HEK293 (cell line): ENCODE results near the gene DCC.

Source experiments
- CTCF ChIA-PET: fragments of 350-600 bp; formaldehyde crosslinking; extraction: SDS; loops from one replicate; lab custom pipeline; 2021; ENCODE audit warnings: antibody characterized with exemption; lab: Yijun Ruan, JAX
- POLR2A ChIA-PET: fragments of 300-600 bp; formaldehyde crosslinking; extraction: SDS; loops from one replicate; lab custom pipeline; 2020; ENCODE audit warnings: antibody characterized with exemption, inconsistent platforms; lab: Yijun Ruan, JAX
- H3K27ac ChIP-seq: fragments of 200-500 bp; sonication (Bioruptor generic); 2 replicates; pipeline ENCODE4 v1.5.1; 2014; ENCODE audit warnings: low read depth, low read length, control low read depth, inconsistent platforms; ENCODE audit errors: extremely low read depth
- H3K36me3 ChIP-seq, 2 experiments: fragments of 200-500 bp in 1 of 2; sonication (Bioruptor generic) in 1 of 2; 1 replicate in 1 of 2; 2 replicates in 1 of 2; pipeline ENCODE4 v1.5.1; 2014 to 2017; ENCODE audit warnings: inconsistent platforms in 2 of 2, low read length in 2 of 2; ENCODE audit not compliant: control insufficient read depth in 2 of 2, insufficient read depth in 1 of 2
- H3K4me1 ChIP-seq: fragments of 200-500 bp; sonication (Bioruptor generic); 2 replicates; pipeline ENCODE4 v1.5.1; 2014; ENCODE audit warnings: mild to moderate bottlenecking, low read length, inconsistent platforms; ENCODE audit not compliant: control insufficient read depth, insufficient read depth
- H3K4me3 ChIP-seq: 2 replicates; pipeline ENCODE4 v1.5.1; 2011; ENCODE audit warnings: low read depth, mild to moderate bottlenecking, control low read depth, low read length, moderate library complexity
- H3K9me3 ChIP-seq: fragments of 200-500 bp; sonication (Bioruptor generic); 2 replicates; pipeline ENCODE4 v1.5.1; 2014; ENCODE audit warnings: low read depth, low read length, inconsistent platforms; ENCODE audit not compliant: control insufficient read depth, insufficient read depth
- AEBP2 ChIP-seq: fragments of 450-650 bp; formaldehyde crosslinking; IDR thresholded peaks from 2 replicates; pipeline ENCODE4 v1.5.1; 2016; ENCODE audit warnings: missing biosample characterization, missing genetic modification characterization, borderline replicate concordance
- GLIS1 ChIP-seq: fragments of 450-650 bp; formaldehyde crosslinking; IDR thresholded peaks from 2 replicates; pipeline ENCODE4 v1.5.1; 2016; ENCODE audit warnings: missing biosample characterization, missing genetic modification characterization
- KLF10 ChIP-seq: fragments of 450-650 bp; IDR thresholded peaks from 2 replicates; pipeline ENCODE4 v1.5.1; 2018; ENCODE audit warnings: missing biosample characterization, mild to moderate bottlenecking, missing genetic modification characterization
- OSR2 ChIP-seq: fragments of 450-650 bp; formaldehyde crosslinking; IDR thresholded peaks from 2 replicates; pipeline ENCODE4 v1.5.1; 2016; ENCODE audit warnings: missing biosample characterization, missing genetic modification characterization
- PRDM4 ChIP-seq: fragments of 450-650 bp; formaldehyde crosslinking; IDR thresholded peaks from 2 replicates; pipeline ENCODE4 v1.5.1; 2017; ENCODE audit warnings: missing biosample characterization, missing genetic modification characterization
- TRIM28 ChIP-seq: IDR thresholded peaks from 2 replicates; pipeline ENCODE4 v1.6.1; 2011; ENCODE audit warnings: low read length, control low read depth, borderline replicate concordance
- ZBTB49 ChIP-seq: fragments of 450-650 bp; formaldehyde crosslinking; IDR thresholded peaks from 2 replicates; pipeline ENCODE4 v1.5.1; 2016; ENCODE audit warnings: missing biosample characterization, missing genetic modification characterization, low read depth
- ZEB2 ChIP-seq: fragments of 450-650 bp; formaldehyde crosslinking; IDR thresholded peaks from 2 replicates; pipeline ENCODE4 v1.5.1; 2016; ENCODE audit warnings: missing biosample characterization, missing genetic modification characterization
- ZNF157 ChIP-seq: fragments of 450-650 bp; formaldehyde crosslinking; IDR thresholded peaks from 2 replicates; pipeline ENCODE4 v1.5.1; 2016; ENCODE audit warnings: missing biosample characterization, missing genetic modification characterization
- ZNF16 ChIP-seq: fragments of 450-650 bp; formaldehyde crosslinking; IDR thresholded peaks from 2 replicates; pipeline ENCODE4 v1.5.1; 2016; ENCODE audit warnings: low read depth, missing biosample characterization, missing genetic modification characterization
- ZNF174 ChIP-seq: fragments of 450-650 bp; formaldehyde crosslinking; IDR thresholded peaks from 2 replicates; pipeline ENCODE4 v1.5.0; 2017; ENCODE audit warnings: missing biosample characterization, mild to moderate bottlenecking, missing genetic modification characterization
- ZNF239 ChIP-seq: fragments of 450-650 bp; formaldehyde crosslinking; IDR thresholded peaks from 2 replicates; pipeline ENCODE4 v1.5.1; 2016; ENCODE audit warnings: missing biosample characterization, missing genetic modification characterization
- ZNF366 ChIP-seq: fragments of 450-650 bp; formaldehyde crosslinking; conservative IDR thresholded peaks from 2 replicates; pipeline ENCODE4 v1.5.1; 2016; ENCODE audit warnings: missing biosample characterization, missing genetic modification characterization
- ZNF473 ChIP-seq: fragments of 450-650 bp; formaldehyde crosslinking; IDR thresholded peaks from 2 replicates; pipeline ENCODE4 v1.5.1; 2017; ENCODE audit warnings: missing biosample characterization, missing genetic modification characterization
- ZNF488 ChIP-seq: fragments of 450-650 bp; formaldehyde crosslinking; IDR thresholded peaks from 2 replicates; pipeline ENCODE4 v1.5.1; 2016; ENCODE audit warnings: missing biosample characterization, missing genetic modification characterization
- ZNF623 ChIP-seq: fragments of 450-650 bp; formaldehyde crosslinking; IDR thresholded peaks from 2 replicates; pipeline ENCODE4 v1.5.1; 2016; ENCODE audit warnings: missing biosample characterization, missing genetic modification characterization
- ZNF701 ChIP-seq: fragments of 450-650 bp; formaldehyde crosslinking; IDR thresholded peaks from 2 replicates; pipeline ENCODE4 v1.5.1; 2016; ENCODE audit warnings: missing biosample characterization, missing genetic modification characterization
- ZNF704 ChIP-seq: fragments of 450-650 bp; formaldehyde crosslinking; IDR thresholded peaks from 2 replicates; pipeline ENCODE4 v1.5.1; 2016; ENCODE audit warnings: missing biosample characterization, missing genetic modification characterization
- ZSCAN5A ChIP-seq: fragments of 450-650 bp; formaldehyde crosslinking; IDR thresholded peaks from 2 replicates; pipeline ENCODE4 v1.5.1; 2016; ENCODE audit warnings: missing biosample characterization, missing genetic modification characterization

Gene DCC

GRCh38 chr18:53056064-53056463, 716.1 kb downstream of the DCC start (continued):
- TF ChIP-seq ZSCAN5A (tag by site-specific recombination) (no peak), ZNF701 (no peak), ZNF488 (tag by site-specific recombination) (no peak), ZNF157 (tag by site-specific recombination) (no peak), AEBP2 (tag by site-specific recombination) (no peak), ZEB2 (tag by site-specific recombination) (no peak)

- no peaks in the 10 kb centered on the region for H3K4me1 ChIP-seq
- TF ChIP-seq ZBTB49 (tag by site-specific recombination), result no peak
- no peak for TF ChIP-seq ZNF239 (tag by site-specific recombination)
- no peak for TF ChIP-seq ZNF366 (tag by site-specific recombination)
- TF ChIP-seq ZNF16 (tag by site-specific recombination), result no peak
- TF ChIP-seq PRDM4, result no peak
- no peak for TF ChIP-seq ZNF157 (tag by site-specific recombination)
- no peak for TF ChIP-seq GLIS1 (tag by site-specific recombination)
- ChIA-PET CTCF (no interaction called here), POLR2A (no interaction called here)
- H3K27ac ChIP-seq, result no peak overlapping the region
- H3K9me3 ChIP-seq, result no peaks in the 10 kb centered on the region
- no peak overlapping the region for H3K4me3 ChIP-seq
- H3K36me3 ChIP-seq, result no peaks in the 10 kb centered on the region
These were observed 730.8 kb downstream of the DCC start for GRCh38 chr18:53070788-53071187.

GRCh38 chr18:53080687-53081086, 740.7 kb downstream of the DCC start:
- no peak for TF ChIP-seq KLF10 (tag by site-specific recombination)
- no peak for TF ChIP-seq ZNF704 (tag by site-specific recombination)
- TF ChIP-seq ZNF623 (tag by site-specific recombination), result no peak
- no peak for TF ChIP-seq ZNF473 (tag by site-specific recombination)
- TF ChIP-seq TRIM28, result no peak
- no peak for TF ChIP-seq ZNF174
- no peak for TF ChIP-seq OSR2 (tag by site-specific recombination)
- no peaks in the 10 kb centered on the region for H3K36me3 ChIP-seq
- H3K27ac ChIP-seq, result no peak overlapping the region
- ChIA-PET POLR2A (no interaction called here), CTCF (no interaction called here)
- no peak overlapping the region for H3K4me3 ChIP-seq
- no peaks in the 10 kb centered on the region for H3K9me3 ChIP-seq
- no peaks in the 10 kb centered on the region for H3K4me1 ChIP-seq
